ENCODE data around the gene UROC1.

Gene UROC1

GRCh38 chr3:126546013-126546412, 28.4 kb upstream of the UROC1 start:
- no peak overlapping the region for H3K4me3 ChIP-seq (ENCODE audit: control insufficient read depth, low read depth, low read length)
- TF ChIP-seq, protein P1, sequence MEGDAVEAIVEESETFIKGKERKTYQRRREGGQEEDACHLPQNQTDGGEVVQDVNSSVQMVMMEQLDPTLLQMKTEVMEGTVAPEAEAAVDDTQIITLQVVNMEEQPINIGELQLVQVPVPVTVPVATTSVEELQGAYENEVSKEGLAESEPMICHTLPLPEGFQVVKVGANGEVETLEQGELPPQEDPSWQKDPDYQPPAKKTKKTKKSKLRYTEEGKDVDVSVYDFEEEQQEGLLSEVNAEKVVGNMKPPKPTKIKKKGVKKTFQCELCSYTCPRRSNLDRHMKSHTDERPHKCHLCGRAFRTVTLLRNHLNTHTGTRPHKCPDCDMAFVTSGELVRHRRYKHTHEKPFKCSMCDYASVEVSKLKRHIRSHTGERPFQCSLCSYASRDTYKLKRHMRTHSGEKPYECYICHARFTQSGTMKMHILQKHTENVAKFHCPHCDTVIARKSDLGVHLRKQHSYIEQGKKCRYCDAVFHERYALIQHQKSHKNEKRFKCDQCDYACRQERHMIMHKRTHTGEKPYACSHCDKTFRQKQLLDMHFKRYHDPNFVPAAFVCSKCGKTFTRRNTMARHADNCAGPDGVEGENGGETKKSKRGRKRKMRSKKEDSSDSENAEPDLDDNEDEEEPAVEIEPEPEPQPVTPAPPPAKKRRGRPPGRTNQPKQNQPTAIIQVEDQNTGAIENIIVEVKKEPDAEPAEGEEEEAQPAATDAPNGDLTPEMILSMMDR (conservative IDR thresholded peaks at IDR 0.05; ENCODE audit: control insufficient read depth, insufficient read depth, low read depth, low read length): no peak
- DNase-seq (ENCODE audit: low read depth): no peak

DNA sequence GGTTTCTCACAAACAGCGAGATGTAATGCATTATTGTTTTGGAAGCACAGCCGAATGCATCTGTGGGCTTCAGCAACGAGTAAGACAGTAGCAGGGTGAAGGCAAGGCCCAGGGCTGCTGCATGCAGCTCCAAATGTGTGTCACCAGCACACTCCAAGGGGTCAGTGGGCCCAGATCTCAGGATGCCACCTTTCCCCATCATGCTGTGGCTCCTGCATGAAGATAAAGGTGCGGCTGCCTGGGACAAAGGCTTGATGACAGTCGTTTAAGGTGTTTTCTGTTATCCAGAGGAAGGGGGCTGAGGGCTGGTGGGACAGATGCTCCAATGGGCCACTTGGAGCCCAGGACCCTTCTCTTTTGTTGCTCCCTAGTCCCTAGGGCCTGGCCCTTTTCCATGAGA, 28.0 kb upstream of the UROC1 start:
- TF ChIP-seq, protein P1 (conservative IDR thresholded peaks at IDR 0.05; ENCODE audit: control insufficient read depth, insufficient read depth, low read depth, low read length): no peak
- no peak for DNase-seq (ENCODE audit: low read depth)

DNA sequence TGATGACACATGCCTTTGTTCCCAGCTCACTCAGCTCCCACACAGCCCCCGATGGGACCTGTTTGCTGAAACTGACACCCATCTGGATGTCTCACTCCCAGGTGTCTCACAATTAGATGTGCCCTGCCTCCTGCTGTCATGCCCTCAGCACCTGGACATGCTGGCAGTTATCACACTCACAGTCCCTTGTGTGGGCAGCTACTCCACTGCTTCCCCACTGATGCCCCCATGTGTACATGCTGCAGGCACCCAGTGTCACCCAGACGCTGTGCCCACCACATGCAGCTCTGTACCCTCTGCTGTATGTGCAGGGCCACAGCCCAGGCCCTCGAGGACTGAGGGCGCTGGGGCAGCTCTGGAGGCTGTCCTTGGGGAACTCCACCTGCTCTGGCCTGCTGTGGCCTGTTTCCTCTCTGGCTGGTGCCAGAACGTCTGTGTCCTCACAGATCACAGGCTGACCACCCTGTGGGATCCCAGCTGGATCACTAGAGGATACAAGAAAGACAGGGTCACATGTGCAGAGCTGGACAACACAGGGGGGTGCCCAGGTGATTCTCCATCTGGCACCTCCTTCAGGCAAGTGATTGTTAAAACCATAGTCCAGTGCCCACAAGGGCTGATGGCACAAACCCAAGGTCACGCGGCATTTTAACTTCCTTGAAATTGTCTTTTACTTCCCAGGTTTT, 27.2 kb upstream of the UROC1 start:
- no peak overlapping the region for H3K4me3 ChIP-seq (ENCODE audit: control insufficient read depth, low read depth, low read length)
- no peak for DNase-seq (ENCODE audit: low read depth)
- TF ChIP-seq, protein P1 (conservative IDR thresholded peaks at IDR 0.05; ENCODE audit: control insufficient read depth, insufficient read depth, low read depth, low read length): no peak

More for the DNA sequence above, 28.0 kb upstream of the UROC1 start:
- no peak overlapping the region for H3K4me3 ChIP-seq (ENCODE audit: control insufficient read depth, low read depth, low read length)

DNA sequence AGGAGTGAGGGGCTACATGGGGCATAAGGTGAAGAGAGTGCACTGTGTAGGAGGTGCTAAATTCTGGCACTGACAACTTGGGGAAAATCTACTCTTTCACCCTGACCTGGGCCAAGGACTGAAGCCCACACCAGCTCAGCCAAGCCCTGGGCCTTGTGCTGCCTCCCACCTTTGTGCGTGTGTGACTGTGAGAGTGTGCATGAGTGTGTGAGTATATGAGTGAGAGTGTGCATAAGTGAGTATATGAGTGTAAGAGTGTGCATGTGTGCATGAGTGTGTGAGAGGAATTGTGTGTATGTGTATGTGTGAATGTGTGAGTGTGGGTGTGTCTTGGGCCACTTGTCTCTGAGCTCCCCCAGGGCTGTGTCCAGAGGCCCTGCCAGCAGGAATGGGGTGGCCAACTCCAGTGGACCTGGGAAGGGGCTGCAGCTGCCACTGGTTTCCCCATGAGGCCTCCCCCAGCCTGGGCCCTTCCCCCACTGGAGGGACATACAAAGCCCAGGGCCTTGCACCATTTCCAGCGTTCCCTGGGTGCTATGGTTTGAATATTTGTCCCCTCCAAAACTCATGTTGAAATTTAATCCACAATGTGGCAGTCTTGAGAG, 26.0 kb upstream of the UROC1 start:
- TF ChIP-seq, protein P1 (conservative IDR thresholded peaks at IDR 0.05; ENCODE audit: control insufficient read depth, insufficient read depth, low read depth, low read length): no peak
- H3K4me3 ChIP-seq (ENCODE audit: control insufficient read depth, low read depth, low read length): no peak overlapping the region
- no peak for DNase-seq (ENCODE audit: low read depth)

- TF ChIP-seq, protein P1 (conservative IDR thresholded peaks at IDR 0.05; ENCODE audit: control insufficient read depth, insufficient read depth, low read depth, low read length): no peak
- no peak overlapping the region for H3K4me3 ChIP-seq (ENCODE audit: control insufficient read depth, low read depth, low read length)
- no peak for DNase-seq (ENCODE audit: low read depth)
Observed at GRCh38 chr3:126542340-126543241, 25.0 kb upstream of the UROC1 start.

DNA sequence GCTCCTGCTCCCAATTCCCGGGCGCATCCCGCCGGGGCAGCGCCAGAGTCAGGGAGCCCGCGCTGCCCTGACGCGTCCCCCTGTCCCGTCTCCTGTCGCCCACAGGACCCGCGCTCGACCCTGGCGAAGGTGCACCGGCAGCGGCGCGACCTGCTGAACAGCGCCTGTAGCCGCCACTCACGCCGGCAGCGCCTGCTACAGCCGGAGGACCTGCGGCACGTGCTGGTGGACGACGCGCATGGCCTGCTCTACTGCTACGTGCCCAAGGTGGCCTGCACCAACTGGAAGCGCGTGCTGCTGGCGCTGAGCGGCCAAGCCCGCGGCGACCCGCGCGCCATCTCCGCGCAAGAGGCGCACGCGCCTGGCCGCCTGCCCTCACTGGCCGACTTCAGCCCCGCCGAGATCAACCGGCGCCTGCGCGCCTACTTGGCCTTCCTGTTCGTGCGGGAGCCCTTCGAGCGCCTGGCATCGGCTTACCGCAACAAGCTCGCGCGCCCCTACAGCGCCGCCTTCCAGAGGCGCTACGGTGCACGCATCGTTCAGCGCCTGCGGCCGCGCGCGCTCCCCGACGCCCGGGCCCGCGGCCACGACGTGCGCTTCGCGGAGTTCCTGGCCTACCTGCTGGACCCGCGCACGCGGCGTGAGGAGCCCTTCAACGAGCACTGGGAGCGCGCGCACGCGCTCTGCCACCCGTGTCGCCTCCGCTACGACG, 24.2 kb upstream of the UROC1 start:
- no peak for DNase-seq (ENCODE audit: low read depth)
- TF ChIP-seq, protein P1 (conservative IDR thresholded peaks at IDR 0.05; ENCODE audit: control insufficient read depth, insufficient read depth, low read depth, low read length): no peak
- no peak overlapping the region for H3K4me3 ChIP-seq (ENCODE audit: control insufficient read depth, low read depth, low read length)

Measured in fibroblast of mammary gland (primary cell).